ENCODE data around the gene FKBP7. TPM values are rescaled to one million over a fixed set of nuclear protein-coding genes. Genes with fewer than 3 reads are reported as not detected.

The FKBP7 gene
- total and polyA plus RNA-seq, 2 of the 8 experiments (the other 6 are each of a cell fraction or from before 2014, with no cell fraction given): 3.6 to 7.0 TPM

- TF ChIP-seq RFX5 (IDR thresholded peaks at IDR 0.05; ENCODE audit: borderline replicate concordance, low read depth, low read length): no peak
- no peak for TF ChIP-seq TAF1 (IDR thresholded peaks at IDR 0.05; ENCODE audit: low read depth, low read length)
Observed at GRCh38 chr2:178417916-178418315, 60.5 kb downstream of the FKBP7 start (continued).

Measured in H1 (cell line).